ENCODE data around the gene RFC2. TPM values are rescaled to one million over a fixed set of nuclear protein-coding genes. Genes with fewer than 3 reads are reported as not detected.

RFC2 gene
- total and polyA plus RNA-seq, 2 donors (not counting 1 experiment from before 2014, with no cell fraction given), result 9.9 to 19.6 TPM

- TF ChIP-seq EZH2 (IDR thresholded peaks at IDR 0.05; ENCODE audit: low read length, missing control alignments), result no peak
- no peak for TF ChIP-seq CTCF (conservative IDR thresholded peaks at IDR 0.05 in 1 of 2, IDR thresholded peaks at IDR 0.05 in 1 of 2; ENCODE audit: low read depth in 1 of 2, low read length in 2 of 2)
- no peak overlapping the region for H2AFZ ChIP-seq (ENCODE audit: low read length)
Measured at GRCh38 chr7:74266191-74266963, 12.2 kb upstream of the RFC2 start.

GRCh38 chr7:74263399-74264120 is 9.4 kb upstream of the RFC2 start:
- Histone ChIP-seq H3K27ac (ENCODE audit: insufficient read depth, low read length) (no peak overlapping the region), H3K4me2 (ENCODE audit: extremely low read depth, insufficient read depth, low read length) (no peak overlapping the region), H3K79me2 (ENCODE audit: control insufficient read depth, insufficient read depth, low read length) (no peaks in the 10 kb centered on the region), H3K9ac (ENCODE audit: insufficient read depth, low read length) (no peak overlapping the region), H3K9me3 (ENCODE audit: control insufficient read depth, insufficient read depth, low read depth, low read length) (no peaks in the 10 kb centered on the region), H3K4me1 (ENCODE audit: control insufficient read depth, extremely low read depth, insufficient read depth, low read length) (peaks cover 2% of the 10 kb centered on the region), H3K36me3 (ENCODE audit: control insufficient read depth, insufficient read depth, low read length) (no peaks in the 10 kb centered on the region), H3K4me3 (replicated peaks in 1 of 4; ENCODE audit: control extremely low read depth in 1 of 4, insufficient read depth in 1 of 4, low read depth in 3 of 4, low read length in 4 of 4) (no peak overlapping the region), H4K20me1 (ENCODE audit: control insufficient read depth, extremely low read depth, insufficient read depth, low read length) (no peaks in the 10 kb centered on the region), H2AFZ (ENCODE audit: low read length) (no peak overlapping the region), H3K27me3 (ENCODE audit: control insufficient read depth, insufficient read depth, low read length) (no peaks in the 10 kb centered on the region)
- no peak for TF ChIP-seq EZH2 (IDR thresholded peaks at IDR 0.05; ENCODE audit: low read length, missing control alignments)
- TF ChIP-seq CTCF (conservative IDR thresholded peaks at IDR 0.05 in 1 of 2, IDR thresholded peaks at IDR 0.05 in 1 of 2; ENCODE audit: low read depth in 1 of 2, low read length in 2 of 2), result no peak
- no peak for DNase-seq (ENCODE audit: low read depth in 2 of 2)

More at GRCh38 chr7:74266191-74266963, 12.2 kb upstream of the RFC2 start:
- Histone ChIP-seq H4K20me1 (ENCODE audit: control insufficient read depth, extremely low read depth, insufficient read depth, low read length) (no peaks in the 10 kb centered on the region), H3K4me3 (replicated peaks in 1 of 4; ENCODE audit: control extremely low read depth in 1 of 4, insufficient read depth in 1 of 4, low read depth in 3 of 4, low read length in 4 of 4) (no peak overlapping the region), H3K36me3 (ENCODE audit: control insufficient read depth, insufficient read depth, low read length) (no peaks in the 10 kb centered on the region), H3K9me3 (ENCODE audit: control insufficient read depth, insufficient read depth, low read depth, low read length) (no peaks in the 10 kb centered on the region), H3K79me2 (ENCODE audit: control insufficient read depth, insufficient read depth, low read length) (no peaks in the 10 kb centered on the region), H3K27ac (ENCODE audit: insufficient read depth, low read length) (no peak overlapping the region), H3K4me2 (ENCODE audit: extremely low read depth, insufficient read depth, low read length) (no peak overlapping the region), H3K4me1 (ENCODE audit: control insufficient read depth, extremely low read depth, insufficient read depth, low read length) (peaks cover 2% of the 10 kb centered on the region), H3K27me3 (ENCODE audit: control insufficient read depth, insufficient read depth, low read length) (no peaks in the 10 kb centered on the region), H3K9ac (ENCODE audit: insufficient read depth, low read length) (no peak overlapping the region)
- DNase-seq (ENCODE audit: low read depth in 2 of 2), result no peak

GRCh38 chr7:74262639-74263398 is 8.6 kb upstream of the RFC2 start:
- no peak overlapping the region for H3K4me3 ChIP-seq (replicated peaks in 1 of 4; ENCODE audit: control extremely low read depth in 1 of 4, insufficient read depth in 1 of 4, low read depth in 3 of 4, low read length in 4 of 4)
- no peak for DNase-seq (ENCODE audit: low read depth in 2 of 2)
- TF ChIP-seq CTCF (conservative IDR thresholded peaks at IDR 0.05 in 1 of 2, IDR thresholded peaks at IDR 0.05 in 1 of 2; ENCODE audit: low read depth in 1 of 2, low read length in 2 of 2) (no peak), EZH2 (IDR thresholded peaks at IDR 0.05; ENCODE audit: low read length, missing control alignments) (no peak)
- no peak overlapping the region for H3K4me2 ChIP-seq (ENCODE audit: extremely low read depth, insufficient read depth, low read length)
- no peak overlapping the region for H3K9ac ChIP-seq (ENCODE audit: insufficient read depth, low read length)
- peaks cover 2% of the 10 kb centered on the region for H3K4me1 ChIP-seq (ENCODE audit: control insufficient read depth, extremely low read depth, insufficient read depth, low read length)
- no peaks in the 10 kb centered on the region for H3K27me3 ChIP-seq (ENCODE audit: control insufficient read depth, insufficient read depth, low read length)
- no peak overlapping the region for H3K27ac ChIP-seq (ENCODE audit: insufficient read depth, low read length)
- no peak overlapping the region for H2AFZ ChIP-seq (ENCODE audit: low read length)
- no peaks in the 10 kb centered on the region for H3K9me3 ChIP-seq (ENCODE audit: control insufficient read depth, insufficient read depth, low read depth, low read length)
- H3K36me3 ChIP-seq (ENCODE audit: control insufficient read depth, insufficient read depth, low read length), result no peaks in the 10 kb centered on the region
- no peaks in the 10 kb centered on the region for H3K79me2 ChIP-seq (ENCODE audit: control insufficient read depth, insufficient read depth, low read length)
- no peaks in the 10 kb centered on the region for H4K20me1 ChIP-seq (ENCODE audit: control insufficient read depth, extremely low read depth, insufficient read depth, low read length)
